ENCODE results near the gene ARL4A. TPM values are rescaled to one million over a fixed set of nuclear protein-coding genes. Genes with fewer than 3 reads are reported as not detected.

The ARL4A gene
- total and polyA plus RNA-seq, 11 donors: 10.5 to 25.9 (median 14.5) TPM

GRCh38 chr7:12701433-12701832 is 14.0 kb downstream of the ARL4A start:
- Histone ChIP-seq H3K36me3 (no peaks in the 10 kb centered on the region), H3K27ac (no peak overlapping the region), H3K4me3 (no peak overlapping the region), H3K4me1 (no peaks in the 10 kb centered on the region), H3K9me3 (peaks cover 0 to 20% (median 6%) of the 10 kb centered on the region in 12 donors), H3K27me3 (no peaks in the 10 kb centered on the region)
- DNase-seq (no peak), ATAC-seq (no peak)
- intact Hi-C loops (cut with DNase I): no loop called here
- no peak for TF ChIP-seq CTCF (IDR thresholded peaks at IDR 0.05)
- no peak for TF ChIP-seq POLR2A (IDR thresholded peaks at IDR 0.05)
- 81 to 86% (median 86%) methylated on average over 2 of the region's 2 CpGs for WGBS, 4 donors

GRCh38 chr7:12703881-12704280 is 16.4 kb downstream of the ARL4A start:
- Histone ChIP-seq H3K9me3 (peaks cover 0 to 20% (median 6%) of the 10 kb centered on the region in 12 donors), H3K4me3 (no peak overlapping the region), H3K27me3 (no peaks in the 10 kb centered on the region), H3K27ac (no peak overlapping the region), H3K4me1 (no peaks in the 10 kb centered on the region), H3K36me3 (no peaks in the 10 kb centered on the region)
- WGBS, 4 donors: 57 to 67% (median 62%) methylated on average over 2 of the region's 2 CpGs
- TF ChIP-seq CTCF (IDR thresholded peaks at IDR 0.05) (no peak), POLR2A (IDR thresholded peaks at IDR 0.05) (no peak)
- ATAC-seq (peak in 2 of 4 donors; percentile 44 to 76), DNase-seq (no peak)
- intact Hi-C loops (cut with DNase I): no loop called here

- Histone ChIP-seq H3K27ac (no peak overlapping the region), H3K9me3 (peaks cover 0 to 19% (median 5%) of the 10 kb centered on the region in 12 donors), H3K27me3 (no peaks in the 10 kb centered on the region), H3K4me1 (no peaks in the 10 kb centered on the region), H3K4me3 (no peak overlapping the region), H3K36me3 (no peaks in the 10 kb centered on the region)
- DNase-seq (no peak), ATAC-seq (no peak)
- TF ChIP-seq POLR2A (IDR thresholded peaks at IDR 0.05) (no peak), CTCF (IDR thresholded peaks at IDR 0.05) (no peak)
- WGBS, 4 donors: 84 to 94% (median 91%) methylated on average over 4 of the region's 4 CpGs
- intact Hi-C loops (cut with DNase I): no loop called here
These were observed 18.4 kb downstream of the ARL4A start for GRCh38 chr7:12705878-12706277.

DNA sequence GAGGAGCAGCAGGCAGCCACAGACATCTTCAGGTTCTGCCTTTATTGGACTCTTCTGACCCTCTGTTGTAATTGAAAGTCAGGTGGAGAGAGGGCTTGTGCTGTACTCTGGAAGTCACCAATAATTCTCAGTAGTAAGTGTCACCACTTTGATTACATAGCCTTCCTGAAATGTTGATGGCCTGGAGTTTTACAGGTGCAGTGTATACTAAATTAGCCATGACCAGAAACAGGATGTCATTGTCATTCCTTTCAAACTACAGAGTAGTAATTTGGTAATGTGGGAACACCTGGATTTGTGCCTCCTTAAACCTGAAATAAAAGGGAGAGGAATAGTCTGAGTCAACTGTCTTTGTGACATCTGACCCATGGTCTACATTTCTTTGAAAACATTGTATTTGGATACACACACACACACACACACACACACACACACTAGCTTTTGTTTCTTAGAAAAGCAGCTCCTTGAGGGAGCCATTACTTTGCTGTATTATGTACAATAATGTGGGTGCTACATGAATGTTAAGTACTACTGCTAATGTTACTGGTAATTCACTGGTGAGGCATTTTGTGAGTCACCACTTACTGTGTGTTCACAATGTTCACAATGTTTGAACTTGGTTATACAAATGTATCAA is 19.6 kb downstream of the ARL4A start:
- peaks cover 0 to 9% (median 0%) of the 10 kb centered on the region in 12 donors for H3K9me3 ChIP-seq
- H3K4me1 ChIP-seq: no peaks in the 10 kb centered on the region
- ATAC-seq: no peak
- H3K4me3 ChIP-seq: no peak overlapping the region
- intact Hi-C loops (cut with DNase I): no loop called here
- no peak for TF ChIP-seq POLR2A (IDR thresholded peaks at IDR 0.05)
- TF ChIP-seq CTCF (IDR thresholded peaks at IDR 0.05): no peak
- no peaks in the 10 kb centered on the region for H3K27me3 ChIP-seq
- DNase-seq: no peak
- H3K27ac ChIP-seq: no peak overlapping the region
- H3K36me3 ChIP-seq: no peaks in the 10 kb centered on the region

Data from heart left ventricle (tissue), 16 donors.